ENCODE data around the gene TSPEAR. TPM values are rescaled to one million over a fixed set of nuclear protein-coding genes. Genes with fewer than 3 reads are reported as not detected.

Gene TSPEAR
- total and polyA plus RNA-seq, 2 donors (not counting 1 experiment from before 2014, with no cell fraction given): not detected

GRCh38 chr21:44656868-44657267 is 54.5 kb downstream of the TSPEAR start:
- Histone ChIP-seq H3K27ac (ENCODE audit: insufficient read depth, low read length) (no peak overlapping the region), H3K9me3 (ENCODE audit: control insufficient read depth, insufficient read depth, low read depth, low read length) (no peaks in the 10 kb centered on the region), H3K27me3 (ENCODE audit: control insufficient read depth, insufficient read depth, low read length) (no peaks in the 10 kb centered on the region), H4K20me1 (ENCODE audit: control insufficient read depth, extremely low read depth, insufficient read depth, low read length) (no peaks in the 10 kb centered on the region), H3K4me3 (replicated peaks in 1 of 4; ENCODE audit: control extremely low read depth in 1 of 4, insufficient read depth in 1 of 4, low read depth in 3 of 4, low read length in 4 of 4) (no peak overlapping the region), H3K79me2 (ENCODE audit: control insufficient read depth, insufficient read depth, low read length) (no peaks in the 10 kb centered on the region), H2AFZ (ENCODE audit: low read length) (no peak overlapping the region), H3K9ac (ENCODE audit: insufficient read depth, low read length) (no peak overlapping the region), H3K36me3 (ENCODE audit: control insufficient read depth, insufficient read depth, low read length) (no peaks in the 10 kb centered on the region), H3K4me2 (ENCODE audit: extremely low read depth, insufficient read depth, low read length) (no peak overlapping the region), H3K4me1 (ENCODE audit: control insufficient read depth, extremely low read depth, insufficient read depth, low read length) (no peaks in the 10 kb centered on the region)
- no peak for DNase-seq (ENCODE audit: low read depth in 2 of 2)
- no peak for TF ChIP-seq EZH2 (IDR thresholded peaks at IDR 0.05; ENCODE audit: low read length, missing control alignments)
- TF ChIP-seq CTCF (conservative IDR thresholded peaks at IDR 0.05 in 1 of 2, IDR thresholded peaks at IDR 0.05 in 1 of 2; ENCODE audit: low read depth in 1 of 2, low read length in 2 of 2): no peak

GRCh38 chr21:44654576-44655175 is 56.7 kb downstream of the TSPEAR start, which contains the start of gene KRTAP12-4:
TSS of gene KRTAP12-4 (minus strand) at chr21:44654659. CDS start at chr21:44654614, 45 bp downstream.
- H4K20me1 ChIP-seq (ENCODE audit: control insufficient read depth, extremely low read depth, insufficient read depth, low read length): no peaks in the 10 kb centered on the region
- TF ChIP-seq CTCF (conservative IDR thresholded peaks at IDR 0.05 in 1 of 2, IDR thresholded peaks at IDR 0.05 in 1 of 2; ENCODE audit: low read depth in 1 of 2, low read length in 2 of 2) (no peak), EZH2 (IDR thresholded peaks at IDR 0.05; ENCODE audit: low read length, missing control alignments) (no peak)
- no peak within 1 kb of the TSS for H2AFZ ChIP-seq (ENCODE audit: low read length)
- no peaks in the 10 kb centered on the region for H3K79me2 ChIP-seq (ENCODE audit: control insufficient read depth, insufficient read depth, low read length)
- no peaks in the 10 kb centered on the region for H3K4me1 ChIP-seq (ENCODE audit: control insufficient read depth, extremely low read depth, insufficient read depth, low read length)
- H3K27me3 ChIP-seq (ENCODE audit: control insufficient read depth, insufficient read depth, low read length): no peaks in the 10 kb centered on the region
- H3K9me3 ChIP-seq (ENCODE audit: control insufficient read depth, insufficient read depth, low read depth, low read length): no peaks in the 10 kb centered on the region
- H3K9ac ChIP-seq (ENCODE audit: insufficient read depth, low read length): no peak within 1 kb of the TSS
- no peaks in the 10 kb centered on the region for H3K36me3 ChIP-seq (ENCODE audit: control insufficient read depth, insufficient read depth, low read length)
- no peak within 1 kb of the TSS for H3K4me3 ChIP-seq (replicated peaks in 1 of 4; ENCODE audit: control extremely low read depth in 1 of 4, insufficient read depth in 1 of 4, low read depth in 3 of 4, low read length in 4 of 4)
- no peak within 1 kb of the TSS for H3K4me2 ChIP-seq (ENCODE audit: extremely low read depth, insufficient read depth, low read length)
- H3K27ac ChIP-seq (ENCODE audit: insufficient read depth, low read length): no peak within 1 kb of the TSS
- DNase-seq (ENCODE audit: low read depth in 2 of 2): no peak

GRCh38 chr21:44653656-44654575 is 57.5 kb downstream of the TSPEAR start:
- no peak overlapping the region for H3K4me2 ChIP-seq (ENCODE audit: extremely low read depth, insufficient read depth, low read length)
- no peak overlapping the region for H2AFZ ChIP-seq (ENCODE audit: low read length)
- no peaks in the 10 kb centered on the region for H3K27me3 ChIP-seq (ENCODE audit: control insufficient read depth, insufficient read depth, low read length)
- no peaks in the 10 kb centered on the region for H3K9me3 ChIP-seq (ENCODE audit: control insufficient read depth, insufficient read depth, low read depth, low read length)
- DNase-seq (ENCODE audit: low read depth in 2 of 2): no peak
- H3K79me2 ChIP-seq (ENCODE audit: control insufficient read depth, insufficient read depth, low read length): no peaks in the 10 kb centered on the region
- H3K36me3 ChIP-seq (ENCODE audit: control insufficient read depth, insufficient read depth, low read length): no peaks in the 10 kb centered on the region
- H3K27ac ChIP-seq (ENCODE audit: insufficient read depth, low read length): no peak overlapping the region
- H3K4me1 ChIP-seq (ENCODE audit: control insufficient read depth, extremely low read depth, insufficient read depth, low read length): no peaks in the 10 kb centered on the region
- no peaks in the 10 kb centered on the region for H4K20me1 ChIP-seq (ENCODE audit: control insufficient read depth, extremely low read depth, insufficient read depth, low read length)
- H3K4me3 ChIP-seq (replicated peaks in 1 of 4; ENCODE audit: control extremely low read depth in 1 of 4, insufficient read depth in 1 of 4, low read depth in 3 of 4, low read length in 4 of 4): no peak overlapping the region
- TF ChIP-seq CTCF (conservative IDR thresholded peaks at IDR 0.05 in 1 of 2, IDR thresholded peaks at IDR 0.05 in 1 of 2; ENCODE audit: low read depth in 1 of 2, low read length in 2 of 2): no peak
- no peak for TF ChIP-seq EZH2 (IDR thresholded peaks at IDR 0.05; ENCODE audit: low read length, missing control alignments)
- H3K9ac ChIP-seq (ENCODE audit: insufficient read depth, low read length): no peak overlapping the region

All from fibroblast of lung (primary cell).